ENCODE measurements around the gene AFMID.

The AFMID gene

DNA sequence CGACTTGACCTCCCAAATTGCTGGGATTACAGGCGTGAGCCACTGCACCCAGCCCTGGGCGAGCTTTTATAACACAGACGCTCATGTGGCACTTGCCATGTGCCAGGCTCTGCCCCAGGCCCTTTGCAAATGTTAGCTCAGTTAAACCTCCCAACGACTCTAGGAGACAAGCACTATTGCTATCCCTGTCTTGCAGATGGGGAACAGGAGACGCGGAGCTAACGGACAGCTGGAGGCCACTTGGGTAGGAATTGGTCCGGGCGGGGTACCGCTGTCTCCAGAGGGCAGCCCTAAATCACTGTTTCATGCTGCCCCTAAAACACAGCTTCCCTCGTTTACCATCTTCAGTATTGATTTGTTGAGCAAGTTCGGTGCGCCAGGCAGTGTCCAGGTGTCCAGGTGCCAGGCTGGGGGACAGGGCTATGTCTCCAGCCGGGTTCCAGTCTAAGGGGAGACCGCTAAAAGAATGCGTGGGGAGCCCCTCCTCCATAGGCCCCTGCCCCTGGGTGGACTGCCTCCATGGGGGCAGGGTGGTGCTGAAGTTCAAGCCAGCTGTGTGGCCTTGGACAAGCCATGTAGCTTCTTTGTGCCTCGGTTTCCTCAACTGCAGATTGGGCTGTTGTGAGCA is 68.0 kb downstream of the AFMID start:
- DNase-seq (ENCODE audit: low spot score): no peak

DNA sequence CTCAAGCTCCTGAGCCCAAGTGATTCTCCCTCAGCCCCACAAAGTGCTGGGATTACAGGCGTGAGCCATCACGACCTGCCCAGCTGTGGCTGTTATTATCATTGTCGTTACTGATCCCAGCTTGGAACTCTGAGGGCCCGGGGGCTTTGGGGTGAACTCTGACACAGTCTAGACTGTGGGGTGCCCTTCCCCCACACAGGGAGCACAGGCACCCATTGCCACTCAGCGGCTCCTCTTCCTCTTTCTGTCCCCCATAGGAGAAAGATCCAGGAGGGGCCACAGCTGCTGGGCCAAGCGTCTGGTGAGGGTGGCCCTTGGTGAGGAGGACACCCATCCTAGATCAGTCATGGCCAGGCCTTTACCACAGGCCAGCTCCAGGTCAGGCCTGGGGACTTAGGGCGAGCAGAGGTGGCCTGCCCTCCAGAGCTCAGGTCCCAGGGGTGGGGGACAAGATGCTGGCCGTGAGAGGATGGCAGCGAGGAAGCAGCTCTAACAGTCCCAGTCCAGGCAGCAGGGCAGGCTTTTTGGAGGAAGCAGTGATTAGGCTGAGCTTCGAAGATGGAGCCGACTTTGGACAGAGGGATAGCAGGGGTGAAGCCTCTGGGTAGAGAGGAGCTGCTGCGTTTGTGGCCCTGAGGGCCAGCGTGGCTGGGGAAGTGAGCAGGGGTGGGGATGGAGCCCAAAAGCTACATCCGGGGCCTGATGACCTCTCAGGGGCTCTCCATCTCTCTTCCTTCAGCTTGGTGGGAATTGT is 69.0 kb downstream of the AFMID start:
- no peak for DNase-seq (ENCODE audit: low spot score)

DNA sequence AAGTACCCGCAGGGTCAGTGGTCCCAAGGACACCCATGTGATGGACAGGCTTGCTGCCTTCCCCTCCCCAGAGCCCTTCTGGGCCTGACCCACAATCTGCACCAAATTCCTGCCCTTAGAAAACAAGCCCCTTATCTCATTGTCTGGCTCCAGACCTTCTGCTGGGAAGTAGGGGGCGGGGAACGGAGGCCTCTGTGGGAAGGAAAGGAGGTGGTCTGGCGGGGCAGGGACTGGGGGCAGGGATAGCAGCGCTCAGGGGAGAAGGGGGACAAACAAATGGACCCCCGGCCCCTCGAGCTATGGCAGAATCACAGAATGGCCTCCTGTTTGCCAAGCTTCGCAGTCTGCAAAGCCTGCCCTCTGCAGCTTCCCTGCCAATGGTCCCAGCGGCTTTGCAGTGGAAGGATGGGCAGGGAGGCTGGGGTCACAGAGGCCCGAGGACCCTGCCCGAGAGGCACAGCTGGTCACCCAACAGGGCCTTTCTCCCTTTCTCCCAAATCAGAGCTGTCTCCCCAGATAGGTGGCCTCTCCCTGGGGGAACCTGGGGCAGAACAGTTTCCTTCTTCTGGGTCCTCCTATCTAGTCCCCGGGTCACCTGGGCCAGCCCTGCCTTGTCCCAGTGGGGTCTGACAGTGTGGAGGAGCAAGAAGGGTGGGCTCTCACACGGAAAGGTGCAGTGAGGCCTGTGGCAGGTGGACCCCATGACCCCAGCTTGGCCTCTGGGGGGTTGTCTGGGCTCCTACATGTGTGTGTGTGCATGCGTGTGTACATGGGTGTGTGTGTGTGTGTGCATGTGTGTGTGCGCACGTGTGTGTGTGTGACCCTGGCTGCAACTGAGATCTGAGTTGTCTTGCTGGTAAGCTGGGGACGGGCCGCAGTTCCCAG is 69.8 kb downstream of the AFMID start:
- no peak for DNase-seq (ENCODE audit: low spot score)

All from activated CD4-positive, alpha-beta T cell treated with anti-CD3 and anti-CD28 coated beads, Interleukin-2, Interleukin-4, amounts not matched to agents 100 ng/mL and 50 ng/mL, durations not matched to agents 16 hours and 8 hours (primary cell).